ENCODE data around the gene PTK7. TPM values are rescaled to one million over a fixed set of nuclear protein-coding genes. Genes with fewer than 3 reads are reported as not detected.

Gene PTK7
- total RNA-seq = 43.8 TPM

GRCh38 chr6:43075670-43076463 lies at the start of gene PTK7:
Gene PTK7 (plus strand): TSS chr6:43076314. CDS start chr6:43076489, 175 bp downstream.

GRCh38 chr6:43053545-43054205 lies 22.4 kb upstream of the PTK7 start, which contains the start of gene CUL7:
Gene CUL7 (minus strand): TSS chr6:43053851. CDS start chr6:43052788, 1,063 bp downstream.

GRCh38 chr6:43059168-43060033 lies 16.7 kb upstream of the PTK7 start, which contains the start of the genes KLC4 and MRPL2:
Gene KLC4 (plus strand): TSS chr6:43059631. CDS start chr6:43061336, 1,705 bp downstream.
Gene MRPL2 (minus strand): TSS chr6:43059434. CDS start chr6:43059381, 53 bp downstream.

DNA sequence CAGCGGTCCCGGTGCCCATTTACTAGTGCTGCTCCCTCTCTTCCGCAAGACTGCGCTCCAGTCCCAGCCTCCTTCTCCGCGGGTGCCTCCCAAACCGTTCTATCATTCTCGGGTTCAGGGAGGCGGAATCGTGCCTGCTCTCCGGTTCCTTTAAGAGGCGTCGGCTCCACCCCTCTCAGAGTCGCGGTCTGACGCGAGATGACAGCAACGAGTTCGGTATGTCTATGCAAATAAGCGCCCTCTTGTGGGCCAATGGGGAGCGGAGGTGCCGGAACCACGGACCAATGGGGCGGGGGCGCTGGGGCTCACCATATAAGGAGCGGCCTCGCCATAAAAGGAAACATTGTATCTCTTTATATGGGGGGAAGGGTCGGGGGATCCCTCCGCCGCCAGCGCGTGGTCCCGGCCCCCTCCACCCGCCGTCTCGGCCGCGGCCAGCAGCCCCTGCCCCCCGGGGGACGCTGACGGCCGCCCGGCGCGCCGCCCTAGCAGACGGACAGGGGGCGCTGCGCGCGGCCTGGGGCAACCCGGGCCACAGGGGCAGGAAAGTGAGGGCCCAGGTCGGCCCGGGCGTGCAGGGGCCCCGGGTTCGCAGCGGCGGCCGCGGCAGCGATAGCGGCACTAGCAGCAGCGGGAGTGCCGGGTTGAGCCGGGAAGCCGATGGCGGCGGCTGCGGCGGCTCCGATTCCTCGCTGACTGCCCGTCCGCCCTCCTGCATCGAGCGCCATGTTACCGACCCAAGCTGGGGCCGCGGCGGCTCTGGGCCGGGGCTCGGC lies 95.0 kb downstream of the PTK7 start, which contains the start of gene SRF:
SRF (plus strand) TSS at position 339 of the 776 bp plus-strand sequence; CDS start at position 727, 388 bp downstream.

GRCh38 chr6:43181942-43182860 lies 106.1 kb downstream of the PTK7 start, which contains the start of gene CUL9:
Gene CUL9 (plus strand): TSS chr6:43182196. CDS start chr6:43184311, 2,115 bp downstream.

Other genes with a start within 250 kb of the PTK7 start
- 137 TPM for gene RPL7L1, start 196.7 kb upstream of the PTK7 start, total RNA-seq
- not detected for gene PTCRA, start 160.3 kb upstream of the PTK7 start, total RNA-seq
- gene CNPY3, start 146.8 kb upstream of the PTK7 start, total RNA-seq = 27.2 TPM
- 0.94 TPM for gene GNMT, start 115.6 kb upstream of the PTK7 start, total RNA-seq
- 22.5 TPM for gene PEX6, start 97.1 kb upstream of the PTK7 start, total RNA-seq
- gene PPP2R5D, start 91.7 kb upstream of the PTK7 start, total RNA-seq = 41.9 TPM
- 27.9 TPM for gene MEA1, start 62.4 kb upstream of the PTK7 start, total RNA-seq
- 100 TPM for gene KLHDC3, start 62.1 kb upstream of the PTK7 start, total RNA-seq
- 46.0 TPM for gene RRP36, start 54.7 kb upstream of the PTK7 start, total RNA-seq
- 17.2 TPM for gene CUL7, start 22.5 kb upstream of the PTK7 start, total RNA-seq
- 10.3 TPM for gene MRPL2, start 16.9 kb upstream of the PTK7 start, total RNA-seq
- 44.4 TPM for gene KLC4, start 16.7 kb upstream of the PTK7 start, total RNA-seq
- 12.5 TPM for gene SRF, start 95.0 kb downstream of the PTK7 start, total RNA-seq
- gene CUL9, start 105.9 kb downstream of the PTK7 start, total RNA-seq = 52.6 TPM
- gene DNPH1, start 153.2 kb downstream of the PTK7 start, total RNA-seq = 14.4 TPM
- 26.3 TPM for gene TTBK1, start 167.2 kb downstream of the PTK7 start, total RNA-seq
- 1.9 TPM for gene SLC22A7, start 221.9 kb downstream of the PTK7 start, total RNA-seq
- 16.6 TPM for gene CRIP3, start 232.5 kb downstream of the PTK7 start, total RNA-seq